ENCODE results near the gene FARP1. TPM values are rescaled to one million over a fixed set of nuclear protein-coding genes. Genes with fewer than 3 reads are reported as not detected.

Gene FARP1
- total and polyA plus RNA-seq, 2 of the 8 experiments (the other 6 are each of a cell fraction or from before 2014, with no cell fraction given) = 24.7 to 104 TPM

GRCh38 chr13:98182589-98182988, 39.7 kb downstream of the FARP1 start:
- Histone ChIP-seq H3K9ac (replicated peaks in 1 of 4; ENCODE audit: extremely low read depth in 1 of 4, low read depth in 3 of 4, low read length in 3 of 4) (no peak overlapping the region), H3K4me3 (ENCODE audit: extremely low read depth in 1 of 4, insufficient read depth in 2 of 4, low read depth in 3 of 4, low read length in 4 of 4) (no peak overlapping the region), H3K4ac (replicated peaks; ENCODE audit: insufficient read length, low read depth, low read length) (no peak overlapping the region), H4K20me1 (replicated peaks in 1 of 2; ENCODE audit: control insufficient read depth in 1 of 2, insufficient read depth in 2 of 2, low read length in 2 of 2) (peaks cover 0 to 3% of the 10 kb centered on the region in 2 experiments), H3K27me3 (replicated peaks in 1 of 4; ENCODE audit: control insufficient read depth in 3 of 4, extremely low read depth in 1 of 4, insufficient read depth in 3 of 4, low read length in 3 of 4) (no peaks in the 10 kb centered on the region), H4K8ac (ENCODE audit: extremely low read depth, insufficient read depth, low read length) (no peak overlapping the region), H2BK15ac (ENCODE audit: low read length) (no peak overlapping the region), H3K9me3 (ENCODE audit: insufficient read depth in 2 of 2, low read depth in 1 of 2, low read length in 1 of 2) (no peaks in the 10 kb centered on the region), H3K23me2 (ENCODE audit: low read depth, low read length) (no peaks in the 10 kb centered on the region), H3K27ac (ENCODE audit: low read depth, low read length) (no peak overlapping the region), H3K14ac (ENCODE audit: insufficient read length) (no peak overlapping the region), H2AK5ac (ENCODE audit: low read depth, low read length) (no peak overlapping the region), H2AFZ (ENCODE audit: low read length) (no peak overlapping the region), H2BK12ac (ENCODE audit: low read depth, low read length) (no peak overlapping the region), H2BK120ac (replicated peaks; ENCODE audit: low read depth, low read length) (no peak overlapping the region), H4K5ac (ENCODE audit: insufficient read length, low read depth, low read length) (no peak overlapping the region), H3K56ac (replicated peaks; ENCODE audit: insufficient read length, low read depth, low read length) (no peak overlapping the region), H3K4me2 (ENCODE audit: insufficient read depth in 1 of 2, low read depth in 2 of 2, low read length in 2 of 2) (no peak overlapping the region), H3K4me1 (replicated peaks in 1 of 4; ENCODE audit: control insufficient read depth in 3 of 4, insufficient read depth in 4 of 4, low read length in 3 of 4) (peaks cover 0 to 4% (median 0%) of the 10 kb centered on the region in 4 experiments; a peak in 2 of 7 replicates), H3K79me1 (ENCODE audit: low read depth, low read length) (peaks cover 4% of the 10 kb centered on the region; the same call in 1 of the 2 replicates), H4K91ac (replicated peaks; ENCODE audit: insufficient read length, low read length) (no peak overlapping the region), H3K36me3 (ENCODE audit: control insufficient read depth in 2 of 4, insufficient read depth in 4 of 4, low read length in 3 of 4) (peaks cover 0 to 2% (median 0%) of the 10 kb centered on the region in 4 experiments; a peak in 1 of 8 replicates), H3K23ac (ENCODE audit: insufficient read length) (no peak overlapping the region), H2BK20ac (ENCODE audit: low read length) (no peak overlapping the region), H3K18ac (ENCODE audit: extremely low read depth, low read length) (no peak overlapping the region), H3K79me2 (ENCODE audit: control insufficient read depth in 1 of 2, insufficient read depth in 2 of 2, low read length in 2 of 2) (peaks cover 0 to 70% of the 10 kb centered on the region in 2 experiments; a peak in 2 of 4 replicates), H2BK5ac (ENCODE audit: low read depth, low read length) (no peak overlapping the region)
- ChIA-PET CTCF (ENCODE audit: partially characterized antibody) (interaction anchor here (1.5 kb wide), 1 partner anchor 9 kb away, joined by 6 read pairs; no protein-coding TSS in a partner anchor), POLR2A (ENCODE audit: partially characterized antibody) (interaction anchor here (1.2 to 1.6 kb wide), 2 partner anchors 9 to 18 kb away, joined by 4 to 6 read pairs; no protein-coding TSS in a partner anchor)
- no peak for FAIRE-seq
- no peak for DNase-seq (ENCODE audit: low read depth in 1 of 2, low spot score in 2 of 2)
- 89% methylated on average over 3 of the region's 3 CpGs; no CpG with 5 or more reads in 1 of the 2 experiments for WGBS, 2 experiments (ENCODE audit: extremely low coverage in 1 of 2, insufficient coverage in 1 of 2, insufficient read length in 1 of 2, insufficient replicate concordance in 2 of 2, low coverage in 1 of 2, low lambda C conversion rate in 2 of 2, missing lambda C conversion rate in 1 of 2)
- no peak for TF ChIP-seq CTBP2 (IDR thresholded peaks at IDR 0.05; ENCODE audit: borderline replicate concordance, insufficient read depth, insufficient read length, low read length)
- no peak for TF ChIP-seq SP4 (IDR thresholded peaks at IDR 0.05; ENCODE audit: low read length)
- TF ChIP-seq EZH2 (IDR thresholded peaks at IDR 0.05; ENCODE audit: low read depth, low read length, severe bottlenecking) = no peak
- no peak for TF ChIP-seq TAF7 (optimal IDR thresholded peaks at IDR 0.05; ENCODE audit: borderline replicate concordance, low read depth, low read length)
- TF ChIP-seq E2F6 (IDR thresholded peaks at IDR 0.05) = no peak
- TF ChIP-seq MAX (IDR thresholded peaks at IDR 0.05) = no peak
- TF ChIP-seq SIRT6 (IDR thresholded peaks at IDR 0.05; ENCODE audit: low read length) = no peak
- no peak for TF ChIP-seq SP2 (IDR thresholded peaks at IDR 0.05; ENCODE audit: low read length)
- no peak for TF ChIP-seq CHD1 (IDR thresholded peaks at IDR 0.05; ENCODE audit: low read depth, low read length)
- no peak for TF ChIP-seq YY1 (IDR thresholded peaks at IDR 0.05; ENCODE audit: low read depth, low read length)
- TF ChIP-seq BRCA1 (IDR thresholded peaks at IDR 0.05; ENCODE audit: low read depth, low read length) = no peak
- TF ChIP-seq RAD21 (IDR thresholded peaks at IDR 0.05 in 1 of 2, conservative IDR thresholded peaks at IDR 0.05 in 1 of 2; ENCODE audit: low read depth in 2 of 2, low read length in 2 of 2) = no peak
- no peak for TF ChIP-seq FOSL1 (IDR thresholded peaks at IDR 0.05; ENCODE audit: insufficient read depth, low read depth, low read length)

All from H1 (cell line).